Measurements from ENCODE around the gene JAML.

JAML gene

GRCh38 chr11:118224511-118225188 lies at the start of gene JAML:
TSS of gene JAML (minus strand) at chr11:118225011. CDS start at chr11:118214866, 10,145 bp downstream.
- peak within 1 kb of the TSS; percentile 56; the same call in 1 of the 2 replicates for H3K4me3 ChIP-seq (ENCODE audit: low read length)
- TF ChIP-seq ZNF274 (IDR thresholded peaks at IDR 0.05; ENCODE audit: low read depth, low read length), result no peak

- no peak for TF ChIP-seq ZNF274 (IDR thresholded peaks at IDR 0.05; ENCODE audit: low read depth, low read length)
- H3K4me3 ChIP-seq (ENCODE audit: low read length), result no peak overlapping the region
Observed at GRCh38 chr11:118274186-118274585, 49.4 kb upstream of the JAML start.

- TF ChIP-seq ZNF274 (IDR thresholded peaks at IDR 0.05; ENCODE audit: low read depth, low read length), result no peak
- H3K4me3 ChIP-seq (ENCODE audit: low read length), result no peak overlapping the region
Observed at GRCh38 chr11:118272001-118272400, 47.2 kb upstream of the JAML start.

GRCh38 chr11:118267486-118267885 lies 42.7 kb upstream of the JAML start:
- H3K4me3 ChIP-seq (ENCODE audit: low read length), result no peak overlapping the region
- no peak for TF ChIP-seq ZNF274 (IDR thresholded peaks at IDR 0.05; ENCODE audit: low read depth, low read length)

GRCh38 chr11:118265954-118266353 lies 41.1 kb upstream of the JAML start:
- H3K4me3 ChIP-seq (ENCODE audit: low read length), result no peak overlapping the region
- TF ChIP-seq ZNF274 (IDR thresholded peaks at IDR 0.05; ENCODE audit: low read depth, low read length), result no peak

- no peak for TF ChIP-seq ZNF274 (IDR thresholded peaks at IDR 0.05; ENCODE audit: low read depth, low read length)
- H3K4me3 ChIP-seq (ENCODE audit: low read length), result no peak overlapping the region
Observed at GRCh38 chr11:118264569-118265465, 40.0 kb upstream of the JAML start.

GRCh38 chr11:118263695-118264568 lies 39.1 kb upstream of the JAML start, which contains the start of gene MPZL2:
TSS of gene MPZL2 (minus strand) at chr11:118264297. CDS start at chr11:118264153, 144 bp downstream.
- no peak for TF ChIP-seq ZNF274 (IDR thresholded peaks at IDR 0.05; ENCODE audit: low read depth, low read length)
- H3K4me3 ChIP-seq (ENCODE audit: low read length), result peak within 1 kb of the TSS; percentile 24; the same call in 1 of the 2 replicates

GRCh38 chr11:118263112-118263511 lies 38.3 kb upstream of the JAML start:
- H3K4me3 ChIP-seq (ENCODE audit: low read length), result no peak overlapping the region
- TF ChIP-seq ZNF274 (IDR thresholded peaks at IDR 0.05; ENCODE audit: low read depth, low read length), result no peak

- H3K4me3 ChIP-seq (ENCODE audit: low read length), result no peak overlapping the region
- no peak for TF ChIP-seq ZNF274 (IDR thresholded peaks at IDR 0.05; ENCODE audit: low read depth, low read length)
Observed at GRCh38 chr11:118260353-118260752, 35.5 kb upstream of the JAML start.

GRCh38 chr11:118259138-118259537 lies 34.3 kb upstream of the JAML start:
- no peak for TF ChIP-seq ZNF274 (IDR thresholded peaks at IDR 0.05; ENCODE audit: low read depth, low read length)
- no peak overlapping the region for H3K4me3 ChIP-seq (ENCODE audit: low read length)

GRCh38 chr11:118258410-118258809 lies 33.6 kb upstream of the JAML start:
- TF ChIP-seq ZNF274 (IDR thresholded peaks at IDR 0.05; ENCODE audit: low read depth, low read length), result no peak

GRCh38 chr11:118252688-118253087 lies 27.9 kb upstream of the JAML start:
- TF ChIP-seq ZNF274 (IDR thresholded peaks at IDR 0.05; ENCODE audit: low read depth, low read length), result no peak
- H3K4me3 ChIP-seq (ENCODE audit: low read length), result peak overlapping the region; percentile 74; the same call in 1 of the 2 replicates

More at GRCh38 chr11:118258410-118258809, 33.6 kb upstream of the JAML start:
- no peak overlapping the region for H3K4me3 ChIP-seq (ENCODE audit: low read length)

- no peak for TF ChIP-seq ZNF274 (IDR thresholded peaks at IDR 0.05; ENCODE audit: low read depth, low read length)
Observed at GRCh38 chr11:118251858-118252652, 27.2 kb upstream of the JAML start, which contains the start of gene MPZL3. TSS of gene MPZL3 (minus strand) at chr11:118252365. CDS start at chr11:118252294, 71 bp downstream.

More at GRCh38 chr11:118251858-118252652, 27.2 kb upstream of the JAML start, which contains the start of gene MPZL3:
- peak within 1 kb of the TSS; percentile 74 for H3K4me3 ChIP-seq (ENCODE audit: low read length)
